GM18858 (cell line): ENCODE results near the gene NSMCE1.
A peak's percentile ranks its signal among the peaks of the same experiment; 100 is the strongest.

Experiments used
- ATAC-seq: cut with Tn5 transposase; IDR thresholded peaks from one replicate; pipeline ENCODE4 v1.9.1; 2021; ENCODE audit not compliant: unreplicated experiment

NSMCE1 gene

GRCh38 chr16:27232901-27233625 lies 35.5 kb downstream of the NSMCE1 start:
- ATAC-seq, result no peak

GRCh38 chr16:27232061-27232900 lies 36.3 kb downstream of the NSMCE1 start:
- ATAC-seq, result peak; percentile 40

GRCh38 chr16:27231692-27232060 lies 36.9 kb downstream of the NSMCE1 start:
- ATAC-seq, result no peak

- ATAC-seq, result no peak
Observed at GRCh38 chr16:27230562-27231001, 38.0 kb downstream of the NSMCE1 start.

- no peak for ATAC-seq
Observed at GRCh38 chr16:27229891-27230470, 38.6 kb downstream of the NSMCE1 start.

- no peak for ATAC-seq
Observed at GRCh38 chr16:27228621-27229501, 39.7 kb downstream of the NSMCE1 start.

- no peak for ATAC-seq
Observed at GRCh38 chr16:27228045-27228444, 40.5 kb downstream of the NSMCE1 start.

GRCh38 chr16:27226976-27227705 lies 41.4 kb downstream of the NSMCE1 start:
- ATAC-seq, result no peak

- ATAC-seq, result no peak
Observed at GRCh38 chr16:27226476-27226875, 42.1 kb downstream of the NSMCE1 start.

GRCh38 chr16:27225536-27226360 lies 42.8 kb downstream of the NSMCE1 start:
- no peak for ATAC-seq

GRCh38 chr16:27224741-27225300 lies 43.8 kb downstream of the NSMCE1 start:
- ATAC-seq, result no peak

- no peak for ATAC-seq
Observed at GRCh38 chr16:27224271-27224737, 44.3 kb downstream of the NSMCE1 start.

GRCh38 chr16:27223701-27224100 lies 44.9 kb downstream of the NSMCE1 start:
- ATAC-seq, result no peak

GRCh38 chr16:27223226-27223610 lies 45.4 kb downstream of the NSMCE1 start:
- no peak for ATAC-seq

- ATAC-seq, result no peak
Observed at GRCh38 chr16:27222249-27223225, 46.0 kb downstream of the NSMCE1 start.

- no peak for ATAC-seq
Observed at GRCh38 chr16:27221576-27222248, 46.9 kb downstream of the NSMCE1 start.

GRCh38 chr16:27220991-27221390 lies 47.6 kb downstream of the NSMCE1 start:
- ATAC-seq, result no peak
